Common myeloid progenitor, CD34-positive (primary cell): ENCODE data around the gene EIF2D.
A peak's percentile ranks its signal among the peaks of the same experiment; 100 is the strongest.

Experiments used
- CTCF ChIA-PET: fragments of 350-600 bp; sonication (Branson Sonifier 250); formaldehyde crosslinking; loops from one replicate; lab custom pipeline; 2021; ENCODE audit warnings: antibody characterized with exemption; lab: Charles Lee
- POLR2A ChIA-PET: fragments of 350-600 bp; sonication (Branson Sonifier 250); formaldehyde crosslinking; loops from one replicate; lab custom pipeline; 2021; ENCODE audit warnings: antibody characterized with exemption; lab: Charles Lee
- DNase-seq, 3 donors: peaks; one replicate each; pipeline versions ENCODE4 v3.0.0 to v3.0.0-alpha.2; 2013
- H3K27ac ChIP-seq, 2 experiments: 1 replicate in 1 of 2; 2 replicates in 1 of 2; pipeline ENCODE4 v1.7.0; 2013; ENCODE audit warnings: inconsistent platforms in 2 of 2, low read length in 2 of 2, mild to moderate bottlenecking in 2 of 2, low read depth in 1 of 2, moderate library complexity in 1 of 2; ENCODE audit not compliant: severe bottlenecking in 2 of 2, insufficient read depth in 1 of 2, poor library complexity in 1 of 2
- H3K27me3 ChIP-seq, 5 experiments: replicated peaks in 2 of 5; 1 replicate in 3 of 5; 2 replicates in 2 of 5; pipeline versions ENCODE4 v1.6.1 to v1.7.0; 2013; ENCODE audit warnings: low read length in 4 of 5, mild to moderate bottlenecking in 2 of 5, moderate library complexity in 2 of 5, inconsistent platforms in 1 of 5; ENCODE audit not compliant: insufficient read depth in 5 of 5, control insufficient read depth in 4 of 5
- H3K36me3 ChIP-seq, 4 experiments: 1 replicate in 2 of 4; 2 replicates in 2 of 4; pipeline versions ENCODE4 v1.6.1 to v1.7.0; 2013; ENCODE audit warnings: low read length in 3 of 4, control low read depth in 1 of 4, mild to moderate bottlenecking in 1 of 4; ENCODE audit not compliant: control insufficient read depth in 4 of 4, insufficient read depth in 4 of 4
- H3K4me1 ChIP-seq, 4 experiments: 1 replicate in 3 of 4; 2 replicates in 1 of 4; pipeline versions ENCODE4 v1.6.1 to v1.7.1; 2013; ENCODE audit warnings: low read length in 3 of 4, mild to moderate bottlenecking in 3 of 4, control low read depth in 1 of 4, inconsistent platforms in 1 of 4, moderate library complexity in 1 of 4; ENCODE audit not compliant: control insufficient read depth in 4 of 4, insufficient read depth in 4 of 4; ENCODE audit errors: control extremely low read depth in 1 of 4
- H3K4me3 ChIP-seq, 7 experiments: 1 replicate in 4 of 7; 2 replicates in 3 of 7; pipeline versions ENCODE4 v1.5.1 to v1.7.0; 2013; ENCODE audit warnings: mild to moderate bottlenecking in 7 of 7, low read length in 6 of 7, moderate library complexity in 6 of 7, inconsistent platforms in 2 of 7, low read depth in 2 of 7, control low read depth in 1 of 7; ENCODE audit not compliant: insufficient read depth in 4 of 7, control insufficient read depth in 1 of 7; ENCODE audit errors: extremely low read depth in 1 of 7
- H3K9me3 ChIP-seq, 5 experiments: 1 replicate in 4 of 5; 2 replicates in 1 of 5; pipeline versions ENCODE4 v1.6.1 to v1.7.1; 2013; ENCODE audit warnings: low read length in 4 of 5, mild to moderate bottlenecking in 2 of 5, inconsistent platforms in 1 of 5, low read depth in 1 of 5, moderate library complexity in 1 of 5; ENCODE audit not compliant: control insufficient read depth in 4 of 5, insufficient read depth in 2 of 5; ENCODE audit errors: control extremely low read depth in 1 of 5
- WGBS: methylation state at CpG from one replicate; pipeline ENCODE4 v1.1.5; 2013; ENCODE audit not compliant: insufficient coverage; 5-methylcytosine and 5-hydroxymethylcytosine counted together

Gene EIF2D

DNA sequence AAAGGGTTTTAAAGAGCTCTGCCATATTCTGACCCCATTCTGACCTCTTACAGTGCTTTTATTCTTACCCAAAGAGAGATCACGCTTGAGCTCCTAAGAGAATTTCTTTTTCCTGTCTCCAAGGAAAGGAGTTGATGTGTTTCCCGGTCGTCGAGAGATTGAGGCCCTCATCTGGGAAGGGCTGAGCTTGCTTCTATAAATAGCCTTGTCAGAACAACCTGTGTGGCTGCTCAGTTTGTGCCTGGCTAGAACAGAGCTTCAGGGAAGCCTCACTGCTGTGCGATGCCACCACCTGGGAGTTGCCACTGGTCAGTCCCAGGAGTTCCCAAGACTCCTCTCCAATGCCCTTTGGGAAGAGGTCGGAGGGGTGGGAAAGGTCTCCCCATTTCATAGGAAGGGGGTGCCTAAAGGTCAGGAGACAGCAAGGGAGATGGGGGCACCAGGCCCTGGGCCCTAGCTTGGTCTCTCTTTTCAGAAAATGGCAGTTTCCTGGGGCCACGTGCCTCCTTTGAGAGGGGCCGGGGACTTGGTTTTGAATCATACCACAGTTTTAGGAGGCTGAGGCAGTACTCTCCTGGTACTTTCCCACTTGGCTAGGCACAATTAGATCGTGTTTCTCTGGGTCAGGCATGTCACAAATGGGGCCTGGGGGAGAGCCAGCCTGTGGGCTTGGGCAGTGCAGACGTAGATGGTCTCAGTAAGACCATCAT is 52.1 kb downstream of the EIF2D start:
- Histone ChIP-seq H3K36me3 (peaks cover 5 to 31% (median 14%) of the 10 kb centered on the region in 4 experiments), H3K4me1 (peaks cover 42 to 90% (median 84%) of the 10 kb centered on the region in 4 experiments), H3K4me3 (peak overlapping the region in 5 of 7 experiments; percentile 9 to 92 (median 84)), H3K9me3 (no peaks in the 10 kb centered on the region), H3K27ac (peak overlapping the region in 1 of 2 experiments; percentile 86), H3K27me3 (no peaks in the 10 kb centered on the region)
- 79% methylated on average over 9 of the region's 10 CpGs for WGBS
- DNase-seq: no peak
- CTCF ChIA-PET: interaction anchor here (0.6 to 21.6 kb wide), 4 partner anchors 10 to 111 kb away, joined by 3 to 395 read pairs (median 80); no protein-coding TSS in a partner anchor
- POLR2A ChIA-PET: interaction anchor here (1.1 kb wide), 1 partner anchor 18 kb away, joined by 5 read pairs; no protein-coding TSS in a partner anchor

GRCh38 chr1:206559672-206559995 is 52.6 kb downstream of the EIF2D start:
- Histone ChIP-seq H3K4me1 (peaks cover 42 to 85% (median 85%) of the 10 kb centered on the region in 4 experiments), H3K9me3 (no peaks in the 10 kb centered on the region), H3K27ac (peak overlapping the region in 1 of 2 experiments; percentile 86), H3K4me3 (peak overlapping the region in 6 of 7 experiments; percentile 82 to 95 (median 88)), H3K27me3 (no peaks in the 10 kb centered on the region), H3K36me3 (peaks cover 5 to 26% (median 14%) of the 10 kb centered on the region in 4 experiments)
- WGBS: 62% methylated on average over 2 of the region's 5 CpGs
- no peak for DNase-seq
- ChIA-PET POLR2A (interaction anchor here (1.0 to 1.1 kb wide), 2 partner anchors 18 to 22 kb away, joined by 3 to 5 read pairs; no protein-coding TSS in a partner anchor), CTCF (interaction anchor here (14.2 to 21.6 kb wide), 2 partner anchors 16 to 21 kb away, joined by 158 to 395 read pairs; no protein-coding TSS in a partner anchor)

GRCh38 chr1:206558794-206559671 is 53.2 kb downstream of the EIF2D start:
- no peak for DNase-seq

GRCh38 chr1:206557636-206558473 is 54.4 kb downstream of the EIF2D start:
- peak; percentile 54 to 88 (median 82) for DNase-seq
- Histone ChIP-seq H3K4me3 (peak overlapping the region; percentile 72 to 95 (median 86)), H3K9me3 (no peaks in the 10 kb centered on the region), H3K27me3 (no peaks in the 10 kb centered on the region), H3K4me1 (peaks cover 30 to 69% (median 68%) of the 10 kb centered on the region in 4 experiments), H3K36me3 (peaks cover 5 to 17% (median 12%) of the 10 kb centered on the region in 4 experiments), H3K27ac (peak overlapping the region; percentile 67 to 86)
- CTCF ChIA-PET: interaction anchor here (2.1 to 21.6 kb wide), 3 partner anchors 8 to 22 kb away, joined by 6 to 395 read pairs (median 158); no protein-coding TSS in a partner anchor
- WGBS: under 1% methylated on average over 14 of the region's 14 CpGs
- POLR2A ChIA-PET: interaction anchor here (0.7 to 1.7 kb wide), 3 partner anchors 9 to 26 kb away, joined by 3 to 6 read pairs (median 4); no protein-coding TSS in a partner anchor

More at GRCh38 chr1:206558794-206559671, 53.2 kb downstream of the EIF2D start:
- ChIA-PET POLR2A (interaction anchor here (1.0 to 1.1 kb wide), 3 partner anchors 19 to 25 kb away, joined by 3 to 5 read pairs (median 3); no protein-coding TSS in a partner anchor), CTCF (interaction anchor here (2.1 to 21.6 kb wide), 3 partner anchors 7 to 21 kb away, joined by 6 to 395 read pairs (median 158); no protein-coding TSS in a partner anchor)
- H3K36me3 ChIP-seq: peaks cover 5 to 22% (median 14%) of the 10 kb centered on the region in 4 experiments
- H3K4me1 ChIP-seq: peaks cover 37 to 79% (median 79%) of the 10 kb centered on the region in 4 experiments
- H3K27me3 ChIP-seq: no peaks in the 10 kb centered on the region
- WGBS: 10% methylated on average over 2 of the region's 6 CpGs
- no peaks in the 10 kb centered on the region for H3K9me3 ChIP-seq
- H3K4me3 ChIP-seq: peak overlapping the region in 6 of 7 experiments; percentile 82 to 95 (median 88)
- H3K27ac ChIP-seq: peak overlapping the region; percentile 67 to 86

DNA sequence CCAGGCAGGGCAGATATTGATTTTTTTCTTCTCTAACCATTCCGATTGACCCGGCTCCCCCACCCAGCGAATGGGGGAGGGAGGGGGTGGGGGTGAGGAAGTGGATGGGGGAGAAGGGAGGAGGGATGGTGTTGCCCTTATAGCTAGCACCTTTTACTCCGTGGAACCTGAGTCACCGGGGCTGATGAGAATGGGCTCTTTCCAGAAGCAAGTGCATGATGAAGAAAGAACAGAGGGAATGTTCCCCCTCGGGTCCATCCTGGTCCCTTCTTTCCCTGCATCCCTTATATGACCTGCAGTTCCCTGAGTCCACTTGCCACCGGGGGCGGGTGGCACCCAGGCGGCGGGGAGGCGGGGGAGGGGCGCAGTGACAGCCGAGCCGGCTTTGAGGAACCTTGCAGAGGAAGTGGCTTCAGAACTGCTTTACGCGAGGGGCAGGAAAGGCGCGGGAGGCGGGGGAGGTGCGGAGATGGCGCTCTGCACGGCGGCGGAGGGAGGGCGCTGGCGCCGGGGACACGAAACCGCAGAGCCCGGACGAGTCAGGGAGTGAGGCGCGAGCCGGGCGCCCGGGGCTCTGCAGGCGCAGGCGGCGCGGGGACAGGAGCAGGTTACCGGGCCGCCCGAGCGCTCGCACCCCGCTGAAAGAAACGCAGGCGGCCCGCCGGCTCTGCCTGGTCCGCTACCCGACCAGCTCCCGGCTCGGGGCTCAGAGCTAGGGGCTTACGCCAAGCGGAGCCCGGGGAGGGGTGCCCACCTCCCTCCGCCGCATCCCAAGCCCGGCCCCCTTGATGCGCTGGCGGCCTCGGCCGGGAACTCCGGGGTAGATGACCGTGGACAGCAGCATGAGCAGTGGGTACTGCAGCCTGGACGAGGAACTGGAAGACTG is 55.3 kb downstream of the EIF2D start:
- ChIA-PET CTCF (interaction anchor here (0.7 to 21.6 kb wide), 6 partner anchors 9 to 52 kb away, joined by 3 to 395 read pairs (median 5); no protein-coding TSS in a partner anchor), POLR2A (interaction anchor here (0.9 to 1.7 kb wide), 2 partner anchors 12 to 24 kb away, joined by 3 to 6 read pairs; no protein-coding TSS in a partner anchor)
- Histone ChIP-seq H3K27me3 (no peaks in the 10 kb centered on the region), H3K36me3 (peaks cover 5 to 13% (median 10%) of the 10 kb centered on the region in 4 experiments), H3K4me1 (peaks cover 28 to 61% (median 59%) of the 10 kb centered on the region in 4 experiments), H3K9me3 (no peaks in the 10 kb centered on the region), H3K27ac (peak overlapping the region; percentile 67 to 86), H3K4me3 (peak overlapping the region; percentile 72 to 95 (median 86))
- under 1% methylated on average over 51 of the region's 67 CpGs for WGBS
- peak; percentile 87 to 95 (median 93) for DNase-seq
